Tibial nerve (tissue), 4 donors: ENCODE results near the gene PRELID1. TPM values are rescaled to one million over a fixed set of nuclear protein-coding genes. Genes with fewer than 3 reads are reported as not detected.
"Not testable (repeated sequence)": the region's sequence is repeated elsewhere in the genome, so short reads cannot be mapped to it uniquely, and the experiment has no call there.

Experiments used
- DNase-seq, 2 donors: peaks; one replicate each; pipeline ENCODE4 v3.0.0-alpha.2; 2019; ENCODE audit warnings: low spot score in 2 of 2
- H3K27ac ChIP-seq, 4 donors: fragments of 200-600 bp; sonication (generic) in 3 of 4; one replicate each; pipeline ENCODE4 v1.5.1; 2017 to 2019; ENCODE audit warnings: mild to moderate bottlenecking in 1 of 4
- H3K27me3 ChIP-seq, 2 donors: fragments of 200-600 bp; sonication (generic) in 1 of 2; one replicate each; pipeline versions ENCODE4 v1.5.1 to v1.6.0; 2017 to 2019
- H3K36me3 ChIP-seq, 3 donors: fragments of 200-600 bp; sonication (generic); one replicate each; pipeline ENCODE4 v1.5.1; 2018 to 2019
- H3K4me1 ChIP-seq, 4 donors: fragments of 200-600 bp; sonication (generic) in 3 of 4; one replicate each; pipeline ENCODE4 v1.5.1; 2017 to 2019
- H3K4me3 ChIP-seq, 4 donors: fragments of 200-600 bp; sonication (generic) in 3 of 4; one replicate each; pipeline ENCODE4 v1.5.1; 2017 to 2019; ENCODE audit warnings: mild to moderate bottlenecking in 1 of 4, moderate library complexity in 1 of 4
- H3K9me3 ChIP-seq, 4 donors: fragments of 200-600 bp; sonication (generic) in 3 of 4; one replicate each; pipeline ENCODE4 v1.5.1; 2017 to 2019
- CTCF ChIP-seq, 5 experiments: fragments of 200-600 bp in 3 of 5; fragments of 450-650 bp in 2 of 5; sonication (generic) in 3 of 5; IDR thresholded peaks; one replicate each; pipeline ENCODE4 v1.5.1; 2016 to 2019; ENCODE audit warnings: antibody characterized with exemption in 5 of 5, mild to moderate bottlenecking in 3 of 5, moderate library complexity in 2 of 5
- EP300 ChIP-seq, 2 donors: sonication (generic); formaldehyde crosslinking; IDR thresholded peaks; one replicate each; pipeline ENCODE4 v1.6.1; 2017; ENCODE audit warnings: antibody characterized with exemption in 2 of 2, mild to moderate bottlenecking in 1 of 2
- POLR2A ChIP-seq, 2 donors: fragments of 450-650 bp; IDR thresholded peaks; one replicate each; pipeline ENCODE4 v1.6.1; 2017; ENCODE audit warnings: antibody characterized with exemption in 2 of 2, mild to moderate bottlenecking in 2 of 2, moderate library complexity in 2 of 2
- WGBS, 2 donors: methylation state at CpG; one replicate each; pipeline ENCODE4 v1.1.5; 2018; 5-methylcytosine and 5-hydroxymethylcytosine counted together
- total RNA-seq, 4 donors: library from RNA; depleted of rRNA; stranded (reverse); fragments of >200 nt; gene quantifications; one replicate each; pipeline ENCODE4 v1.1.0, GENCODE V29; 2016

Gene PRELID1
- total RNA-seq: 10 to 100 TPM; 52.6 to 87.0 (median 65.2) TPM

- DNase-seq: peak; percentile 84 to 87
- Histone ChIP-seq H3K4me1 (peaks cover 0 to 65% (median 42%) of the 10 kb centered on the region in 4 donors), H3K4me3 (peak within 1 kb of the TSS; percentile 56 to 94 (median 74)), H3K9me3 (no peaks in the 10 kb centered on the region), H3K27ac (peak within 1 kb of the TSS; percentile 18 to 89 (median 76)), H3K36me3 (peaks cover 0 to 39% (median 0%) of the 10 kb centered on the region in 3 donors), H3K27me3 (no peaks in the 10 kb centered on the region)
- peak in 1 of 2 donors; percentile 78 for TF ChIP-seq EP300 (IDR thresholded peaks at IDR 0.05)
- TF ChIP-seq POLR2A (IDR thresholded peaks at IDR 0.05): peak in 1 of 2 donors; percentile 46
- TF ChIP-seq CTCF (IDR thresholded peaks at IDR 0.05): peak in 4 of 5 experiments; percentile 13 to 48 (median 32)
- 0% methylated on average over 6 to 69 of the region's 100 CpGs for WGBS, 2 donors
Observed at GRCh38 chr5:177303121-177303924, at the start of gene PRELID1, which contains the start of gene RAB24. Gene PRELID1, plus strand, starts transcription at chr5:177303799. Its CDS starts 187 bp downstream, at chr5:177303986. Gene RAB24, minus strand, starts transcription at chr5:177303719. Its CDS starts 431 bp downstream, at chr5:177303288.

DNA sequence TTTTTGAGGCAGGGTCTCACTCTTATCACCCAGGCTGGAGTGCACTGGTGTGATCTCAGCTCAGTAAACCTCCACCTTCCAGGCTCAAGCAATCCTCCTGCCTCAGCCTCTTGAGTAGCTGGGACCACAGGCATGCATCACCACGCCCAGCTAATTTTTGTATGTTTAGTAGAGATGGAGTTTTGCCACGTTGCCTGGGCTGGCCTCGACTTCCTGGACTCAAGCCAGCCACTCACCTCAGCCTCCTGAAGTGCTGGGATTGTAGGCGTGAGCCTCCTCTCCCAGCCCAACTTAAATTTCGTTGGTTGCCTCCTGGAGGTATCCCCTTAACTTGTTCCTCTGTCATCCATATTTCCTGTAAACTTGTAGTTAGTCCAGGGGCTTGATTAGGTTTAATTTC is 47.3 kb upstream of the PRELID1 start:
- WGBS, 2 donors: 54 to 59% methylated on average over 5 of the region's 5 CpGs
- H3K4me1 ChIP-seq: no peaks in the 10 kb centered on the region
- no peaks in the 10 kb centered on the region for H3K27me3 ChIP-seq
- H3K4me3 ChIP-seq: no peak overlapping the region
- peaks cover 0 to 93% (median 0%) of the 10 kb centered on the region in 3 donors for H3K36me3 ChIP-seq
- no peak for DNase-seq
- H3K9me3 ChIP-seq: no peaks in the 10 kb centered on the region
- H3K27ac ChIP-seq: no peak overlapping the region
- TF ChIP-seq CTCF (IDR thresholded peaks at IDR 0.05) (no peak), POLR2A (IDR thresholded peaks at IDR 0.05) (no peak), EP300 (IDR thresholded peaks at IDR 0.05) (no peak)

DNA sequence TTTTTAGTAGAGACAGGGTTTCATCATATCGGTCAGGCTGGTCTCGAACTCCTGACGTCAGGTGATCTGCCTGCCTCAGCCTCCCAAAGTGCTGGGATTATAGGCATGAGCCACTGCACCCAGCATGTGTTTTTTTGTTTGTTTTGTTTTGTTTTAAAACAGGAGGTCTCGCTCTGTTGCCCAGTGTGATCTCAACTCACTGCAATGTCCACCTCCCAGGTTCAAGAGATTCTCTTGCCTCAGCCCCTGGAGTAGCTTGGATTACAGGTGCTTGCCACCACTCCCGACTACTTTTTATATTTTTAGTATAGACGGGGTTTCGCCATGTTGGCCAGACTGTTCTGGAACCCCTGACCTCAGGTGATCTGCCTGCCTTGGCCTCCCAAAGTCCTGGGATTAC is 44.9 kb upstream of the PRELID1 start:
- not testable (repeated sequence) for H3K4me1 ChIP-seq, H3K9me3 ChIP-seq, H3K27ac ChIP-seq, H3K27me3 ChIP-seq, DNase-seq, H3K4me3 ChIP-seq
- peaks cover 0 to 91% (median 0%) of the 10 kb centered on the region in 3 donors for H3K36me3 ChIP-seq
- WGBS, 2 donors: 85 to 94% methylated on average over 7 of the region's 7 CpGs

GRCh38 chr5:177260961-177261360 is 42.6 kb upstream of the PRELID1 start:
- Histone ChIP-seq H3K36me3 (peaks cover 0 to 78% (median 0%) of the 10 kb centered on the region in 3 donors), H3K27ac (no peak overlapping the region), H3K4me1 (no peaks in the 10 kb centered on the region), H3K27me3 (no peaks in the 10 kb centered on the region), H3K4me3 (no peak overlapping the region), H3K9me3 (no peaks in the 10 kb centered on the region)
- DNase-seq: no peak
- TF ChIP-seq EP300 (IDR thresholded peaks at IDR 0.05) (no peak), POLR2A (IDR thresholded peaks at IDR 0.05) (no peak), CTCF (IDR thresholded peaks at IDR 0.05) (no peak)
- WGBS, 2 donors: 89 to 90% methylated on average over 7 of the region's 7 CpGs

GRCh38 chr5:177261510-177261909 is 42.1 kb upstream of the PRELID1 start:
- WGBS, 2 donors: 96 to 100% methylated on average over 1 of the region's 1 CpG
- no peak for TF ChIP-seq EP300 (IDR thresholded peaks at IDR 0.05)
- TF ChIP-seq CTCF (IDR thresholded peaks at IDR 0.05): no peak
- TF ChIP-seq POLR2A (IDR thresholded peaks at IDR 0.05): no peak
- H3K27ac ChIP-seq: no peak overlapping the region
- H3K4me1 ChIP-seq: no peaks in the 10 kb centered on the region
- H3K27me3 ChIP-seq: no peaks in the 10 kb centered on the region
- H3K4me3 ChIP-seq: no peak overlapping the region
- peaks cover 0 to 80% (median 0%) of the 10 kb centered on the region in 3 donors for H3K36me3 ChIP-seq
- no peaks in the 10 kb centered on the region for H3K9me3 ChIP-seq
- no peak for DNase-seq
